ENCODE data around the gene TIAM1. TPM values are rescaled to one million over a fixed set of nuclear protein-coding genes. Genes with fewer than 3 reads are reported as not detected.

The TIAM1 gene
- total RNA-seq, 4 donors from 2014 or later, result 2.6 to 11.0 (median 6.9) TPM

- no peak for ATAC-seq
Observed at GRCh38 chr21:31317688-31318087, 26.4 kb downstream of the TIAM1 start.

GRCh38 chr21:31316488-31317169 lies 27.4 kb downstream of the TIAM1 start:
- Histone ChIP-seq H3K27ac (no peak overlapping the region), H3K36me3 (no peaks in the 10 kb centered on the region), H3K27me3 (no peaks in the 10 kb centered on the region), H3K9me3 (no peaks in the 10 kb centered on the region), H3K4me3 (no peak overlapping the region), H3K4me1 (no peaks in the 10 kb centered on the region)
- no peak for TF ChIP-seq EP300 (IDR thresholded peaks at IDR 0.05)
- TF ChIP-seq POLR2A (IDR thresholded peaks at IDR 0.05), result no peak
- no peak for TF ChIP-seq CTCF (IDR thresholded peaks at IDR 0.05)
- no peak for TF ChIP-seq POLR2AphosphoS5 (IDR thresholded peaks at IDR 0.05)
- WGBS, 2 donors (ENCODE audit: low coverage in 1 of 2), result 89 to 100% methylated on average over 2 to 9 of the region's 9 CpGs
- ATAC-seq, result no peak

More at GRCh38 chr21:31317688-31318087, 26.4 kb downstream of the TIAM1 start:
- Histone ChIP-seq H3K27me3 (no peaks in the 10 kb centered on the region), H3K36me3 (no peaks in the 10 kb centered on the region), H3K9me3 (no peaks in the 10 kb centered on the region), H3K27ac (no peak overlapping the region), H3K4me1 (no peaks in the 10 kb centered on the region), H3K4me3 (no peak overlapping the region)
- WGBS, 2 donors (ENCODE audit: low coverage in 1 of 2), result 80 to 100% methylated on average over 1 of the region's 1 CpG
- TF ChIP-seq CTCF (IDR thresholded peaks at IDR 0.05), result no peak
- no peak for TF ChIP-seq EP300 (IDR thresholded peaks at IDR 0.05)
- TF ChIP-seq POLR2AphosphoS5 (IDR thresholded peaks at IDR 0.05), result no peak
- TF ChIP-seq POLR2A (IDR thresholded peaks at IDR 0.05), result no peak

- TF ChIP-seq POLR2A (IDR thresholded peaks at IDR 0.05), result no peak
- no peak for TF ChIP-seq EP300 (IDR thresholded peaks at IDR 0.05)
- no peak for TF ChIP-seq CTCF (IDR thresholded peaks at IDR 0.05)
- TF ChIP-seq POLR2AphosphoS5 (IDR thresholded peaks at IDR 0.05), result no peak
- 84 to 92% methylated on average over 3 of the region's 3 CpGs for WGBS, 2 donors (ENCODE audit: low coverage in 1 of 2)
- Histone ChIP-seq H3K27ac (no peak overlapping the region), H3K9me3 (no peaks in the 10 kb centered on the region), H3K4me3 (no peak overlapping the region), H3K27me3 (no peaks in the 10 kb centered on the region), H3K36me3 (no peaks in the 10 kb centered on the region), H3K4me1 (no peaks in the 10 kb centered on the region)
- ATAC-seq, result no peak
Observed at GRCh38 chr21:31316072-31316471, 28.0 kb downstream of the TIAM1 start.

GRCh38 chr21:31310750-31311149 lies 33.3 kb downstream of the TIAM1 start:
- no peak overlapping the region for H3K27ac ChIP-seq
- TF ChIP-seq POLR2AphosphoS5 (IDR thresholded peaks at IDR 0.05) (no peak), CTCF (IDR thresholded peaks at IDR 0.05) (no peak), POLR2A (IDR thresholded peaks at IDR 0.05) (no peak), EP300 (IDR thresholded peaks at IDR 0.05) (no peak)
- no peak for ATAC-seq
- H3K36me3 ChIP-seq, result no peaks in the 10 kb centered on the region
- no peak overlapping the region for H3K4me3 ChIP-seq
- H3K9me3 ChIP-seq, result no peaks in the 10 kb centered on the region
- no peaks in the 10 kb centered on the region for H3K4me1 ChIP-seq
- 26 to 49% methylated on average over 4 to 7 of the region's 7 CpGs for WGBS, 2 donors (ENCODE audit: low coverage in 1 of 2)
- no peaks in the 10 kb centered on the region for H3K27me3 ChIP-seq

- H3K4me3 ChIP-seq, result no peak overlapping the region
- H3K9me3 ChIP-seq, result no peaks in the 10 kb centered on the region
- H3K27ac ChIP-seq, result no peak overlapping the region
- H3K4me1 ChIP-seq, result no peaks in the 10 kb centered on the region
- no peaks in the 10 kb centered on the region for H3K27me3 ChIP-seq
- WGBS, 2 donors (ENCODE audit: low coverage in 1 of 2), result 88 to 93% methylated on average over 7 of the region's 7 CpGs
- no peaks in the 10 kb centered on the region for H3K36me3 ChIP-seq
- TF ChIP-seq POLR2A (IDR thresholded peaks at IDR 0.05) (no peak), POLR2AphosphoS5 (IDR thresholded peaks at IDR 0.05) (no peak), CTCF (IDR thresholded peaks at IDR 0.05) (no peak), EP300 (IDR thresholded peaks at IDR 0.05) (no peak)
- ATAC-seq, result no peak
Observed at GRCh38 chr21:31308584-31308983, 35.5 kb downstream of the TIAM1 start.

Data from gastroesophageal sphincter (tissue), 4 donors.